Glutamatergic neuron (in vitro differentiated cells): ENCODE measurements around the gene PCYOX1L. TPM values are rescaled to one million over a fixed set of nuclear protein-coding genes. Genes with fewer than 3 reads are reported as not detected.

Source experiments
- DNase-seq: peaks from one replicate; pipeline ENCODE4 v3.0.0; 2022
- H3K27ac Mint-ChIP-seq: one replicate; pipeline ENCODE4 v1.8.0; 2020; ENCODE audit warnings: mild to moderate bottlenecking, mixed read lengths, inconsistent platforms; ENCODE audit not compliant: unreplicated experiment
- H3K27me3 Mint-ChIP-seq: one replicate; pipeline ENCODE4 v1.8.0; 2020; ENCODE audit warnings: mild to moderate bottlenecking, moderate library complexity, mixed read lengths, inconsistent platforms; ENCODE audit not compliant: unreplicated experiment
- H3K36me3 Mint-ChIP-seq: one replicate; pipeline ENCODE4 v1.8.0; 2020; ENCODE audit warnings: mild to moderate bottlenecking, mixed read lengths, inconsistent platforms; ENCODE audit not compliant: unreplicated experiment
- H3K4me1 Mint-ChIP-seq: one replicate; pipeline ENCODE4 v1.8.0; 2020; ENCODE audit warnings: mild to moderate bottlenecking, low read depth, mixed read lengths, inconsistent platforms; ENCODE audit not compliant: unreplicated experiment
- H3K4me3 Mint-ChIP-seq: one replicate; pipeline ENCODE4 v1.8.0; 2020; ENCODE audit warnings: mild to moderate bottlenecking, mixed read lengths, inconsistent platforms; ENCODE audit not compliant: unreplicated experiment
- H3K9me3 Mint-ChIP-seq: one replicate; pipeline ENCODE4 v1.8.0; 2020; ENCODE audit warnings: mild to moderate bottlenecking, moderate library complexity, mixed read lengths, inconsistent platforms; ENCODE audit not compliant: unreplicated experiment
- total RNA-seq: library from RNA; stranded (reverse); fragmentation: NEBNext Ultra II Directional; extraction: Animal tissue kit (Norgen Biotek cat#: 25700); gene quantifications from one replicate; pipeline ENCODE4 v1.2.1, GENCODE V29; 2021; ENCODE audit not compliant: unreplicated experiment
- TF ChIP-seq, protein P1 (sequence below): fragments of 200-600 bp; sonication (generic); IDR thresholded peaks from one replicate; pipeline ENCODE4 v1.5.0; 2021; ENCODE audit not compliant: partially characterized antibody, unreplicated experiment

Gene PCYOX1L
- total RNA-seq, 1 donor from 2014 or later: 25.4 TPM

- Mint-ChIP-seq H3K4me1 (peaks cover 6% of the 10 kb centered on the region), H3K36me3 (no peaks in the 10 kb centered on the region), H3K9me3 (no peaks in the 10 kb centered on the region), H3K4me3 (no peak overlapping the region), H3K27ac (no peak overlapping the region), H3K27me3 (no peaks in the 10 kb centered on the region)
- TF ChIP-seq, protein P1, sequence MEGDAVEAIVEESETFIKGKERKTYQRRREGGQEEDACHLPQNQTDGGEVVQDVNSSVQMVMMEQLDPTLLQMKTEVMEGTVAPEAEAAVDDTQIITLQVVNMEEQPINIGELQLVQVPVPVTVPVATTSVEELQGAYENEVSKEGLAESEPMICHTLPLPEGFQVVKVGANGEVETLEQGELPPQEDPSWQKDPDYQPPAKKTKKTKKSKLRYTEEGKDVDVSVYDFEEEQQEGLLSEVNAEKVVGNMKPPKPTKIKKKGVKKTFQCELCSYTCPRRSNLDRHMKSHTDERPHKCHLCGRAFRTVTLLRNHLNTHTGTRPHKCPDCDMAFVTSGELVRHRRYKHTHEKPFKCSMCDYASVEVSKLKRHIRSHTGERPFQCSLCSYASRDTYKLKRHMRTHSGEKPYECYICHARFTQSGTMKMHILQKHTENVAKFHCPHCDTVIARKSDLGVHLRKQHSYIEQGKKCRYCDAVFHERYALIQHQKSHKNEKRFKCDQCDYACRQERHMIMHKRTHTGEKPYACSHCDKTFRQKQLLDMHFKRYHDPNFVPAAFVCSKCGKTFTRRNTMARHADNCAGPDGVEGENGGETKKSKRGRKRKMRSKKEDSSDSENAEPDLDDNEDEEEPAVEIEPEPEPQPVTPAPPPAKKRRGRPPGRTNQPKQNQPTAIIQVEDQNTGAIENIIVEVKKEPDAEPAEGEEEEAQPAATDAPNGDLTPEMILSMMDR: no peak
- DNase-seq: no peak
Observed at GRCh38 chr5:149313151-149313841, 44.5 kb upstream of the PCYOX1L start.

GRCh38 chr5:149314571-149315111 is 43.2 kb upstream of the PCYOX1L start:
- H3K27me3 Mint-ChIP-seq: no peaks in the 10 kb centered on the region
- no peaks in the 10 kb centered on the region for H3K9me3 Mint-ChIP-seq
- DNase-seq: no peak
- H3K4me1 Mint-ChIP-seq: peaks cover 6% of the 10 kb centered on the region
- TF ChIP-seq, protein P1: no peak
- no peaks in the 10 kb centered on the region for H3K36me3 Mint-ChIP-seq
- no peak overlapping the region for H3K27ac Mint-ChIP-seq
- H3K4me3 Mint-ChIP-seq: no peak overlapping the region

- TF ChIP-seq, protein P1: no peak
- Mint-ChIP-seq H3K27me3 (no peaks in the 10 kb centered on the region), H3K4me1 (peaks cover 8% of the 10 kb centered on the region), H3K9me3 (no peaks in the 10 kb centered on the region), H3K36me3 (no peaks in the 10 kb centered on the region), H3K4me3 (no peak overlapping the region), H3K27ac (no peak overlapping the region)
- DNase-seq: no peak
Observed at GRCh38 chr5:149315753-149316152, 42.1 kb upstream of the PCYOX1L start.

GRCh38 chr5:149317281-149318048 is 40.4 kb upstream of the PCYOX1L start:
- Mint-ChIP-seq H3K4me1 (peaks cover 8% of the 10 kb centered on the region), H3K9me3 (no peaks in the 10 kb centered on the region), H3K27ac (no peak overlapping the region), H3K36me3 (no peaks in the 10 kb centered on the region), H3K4me3 (no peak overlapping the region), H3K27me3 (no peaks in the 10 kb centered on the region)
- TF ChIP-seq, protein P1: peak; percentile 75
- DNase-seq: no peak

DNA sequence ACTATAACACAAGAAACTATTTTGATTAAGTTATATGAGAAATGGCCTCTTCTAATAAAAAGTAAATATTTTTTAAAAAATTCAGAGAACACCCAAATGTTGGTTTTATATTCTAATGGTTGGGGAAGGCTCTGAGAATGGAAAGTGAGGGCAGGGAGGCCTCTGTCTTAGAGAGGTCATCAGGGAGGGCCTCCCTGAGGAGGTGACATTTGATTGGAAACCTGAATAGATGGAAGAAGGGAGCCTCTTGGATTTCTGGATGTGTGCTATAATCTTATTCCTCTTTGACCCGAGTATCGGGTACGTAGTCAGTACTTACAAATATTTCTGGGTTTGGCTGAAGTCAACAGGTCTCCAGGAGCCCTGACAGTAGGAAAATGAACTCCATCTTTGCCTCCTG is 38.7 kb upstream of the PCYOX1L start:
- H3K27ac Mint-ChIP-seq: no peak overlapping the region
- peaks cover 8% of the 10 kb centered on the region for H3K4me1 Mint-ChIP-seq
- no peaks in the 10 kb centered on the region for H3K27me3 Mint-ChIP-seq
- no peaks in the 10 kb centered on the region for H3K36me3 Mint-ChIP-seq
- no peaks in the 10 kb centered on the region for H3K9me3 Mint-ChIP-seq
- DNase-seq: no peak
- TF ChIP-seq, protein P1: no peak
- H3K4me3 Mint-ChIP-seq: no peak overlapping the region
